ENCODE results near the gene ABI3. TPM values are rescaled to one million over a fixed set of nuclear protein-coding genes. Genes with fewer than 3 reads are reported as not detected.
"Not testable (repeated sequence)": the region's sequence is repeated elsewhere in the genome, so short reads cannot be mapped to it uniquely, and the experiment has no call there.

ABI3 gene
- total and polyA plus RNA-seq, 4 donors, result 4.7 to 8.8 (median 5.5) TPM

DNA sequence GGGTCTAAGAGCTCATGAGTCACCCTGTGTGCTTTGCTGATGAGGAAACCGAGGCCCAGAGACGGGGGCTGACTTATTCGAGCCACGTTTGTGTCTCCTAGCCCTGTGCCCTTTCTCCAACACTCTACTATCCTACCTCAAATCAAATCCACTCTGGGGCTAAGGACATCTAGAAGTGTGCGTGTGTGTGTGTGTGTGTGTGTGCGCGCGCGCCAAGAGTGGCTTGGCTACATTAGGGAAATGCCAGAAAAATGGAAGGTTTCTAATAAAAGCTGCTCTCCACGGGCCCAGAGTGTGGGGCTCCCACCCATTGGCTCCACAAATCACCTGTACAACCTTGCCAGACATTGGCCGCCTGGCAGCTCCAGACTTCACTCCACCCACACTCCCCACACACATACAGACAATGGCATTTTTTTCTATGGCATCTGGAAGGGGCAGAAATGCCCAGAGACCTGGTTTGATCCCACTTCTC lies 50.3 kb downstream of the ABI3 start:
- Histone ChIP-seq H3K36me3 (ENCODE audit: control insufficient read depth in 4 of 4, insufficient read depth in 3 of 4, low read depth in 1 of 4, low read length in 3 of 4) (no peaks in the 10 kb centered on the region), H3K9me3 (ENCODE audit: control insufficient read depth in 4 of 4, low read length in 3 of 4) (no peaks in the 10 kb centered on the region), H3K4me1 (ENCODE audit: control insufficient read depth in 4 of 4, insufficient read depth in 4 of 4, low read length in 3 of 4) (peaks cover 3 to 5% (median 4%) of the 10 kb centered on the region in 4 donors), H3K27ac (ENCODE audit: low read depth in 1 of 2, low read length in 2 of 2) (peak overlapping the region; percentile 12 to 56), H3K4me3 (ENCODE audit: low read depth in 1 of 3, low read length in 3 of 3) (peak overlapping the region in 2 of 3 donors; percentile 42 to 68), H3K27me3 (ENCODE audit: control insufficient read depth in 4 of 4, insufficient read depth in 4 of 4, low read length in 3 of 4) (peaks cover 0 to 4% (median 0%) of the 10 kb centered on the region in 4 donors), H3K9ac (ENCODE audit: low read depth in 1 of 2, low read length in 2 of 2) (no peak overlapping the region)
- 53% methylated on average over 11 of the region's 11 CpGs for WGBS
- peak in 1 of 2 donors; percentile 38 for TF ChIP-seq JUND (IDR thresholded peaks at IDR 0.05)
- TF ChIP-seq, protein P1, sequence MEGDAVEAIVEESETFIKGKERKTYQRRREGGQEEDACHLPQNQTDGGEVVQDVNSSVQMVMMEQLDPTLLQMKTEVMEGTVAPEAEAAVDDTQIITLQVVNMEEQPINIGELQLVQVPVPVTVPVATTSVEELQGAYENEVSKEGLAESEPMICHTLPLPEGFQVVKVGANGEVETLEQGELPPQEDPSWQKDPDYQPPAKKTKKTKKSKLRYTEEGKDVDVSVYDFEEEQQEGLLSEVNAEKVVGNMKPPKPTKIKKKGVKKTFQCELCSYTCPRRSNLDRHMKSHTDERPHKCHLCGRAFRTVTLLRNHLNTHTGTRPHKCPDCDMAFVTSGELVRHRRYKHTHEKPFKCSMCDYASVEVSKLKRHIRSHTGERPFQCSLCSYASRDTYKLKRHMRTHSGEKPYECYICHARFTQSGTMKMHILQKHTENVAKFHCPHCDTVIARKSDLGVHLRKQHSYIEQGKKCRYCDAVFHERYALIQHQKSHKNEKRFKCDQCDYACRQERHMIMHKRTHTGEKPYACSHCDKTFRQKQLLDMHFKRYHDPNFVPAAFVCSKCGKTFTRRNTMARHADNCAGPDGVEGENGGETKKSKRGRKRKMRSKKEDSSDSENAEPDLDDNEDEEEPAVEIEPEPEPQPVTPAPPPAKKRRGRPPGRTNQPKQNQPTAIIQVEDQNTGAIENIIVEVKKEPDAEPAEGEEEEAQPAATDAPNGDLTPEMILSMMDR (IDR thresholded peaks at IDR 0.05; ENCODE audit: low read depth, low read length, missing input control), result no peak
- TF ChIP-seq, protein P2, sequence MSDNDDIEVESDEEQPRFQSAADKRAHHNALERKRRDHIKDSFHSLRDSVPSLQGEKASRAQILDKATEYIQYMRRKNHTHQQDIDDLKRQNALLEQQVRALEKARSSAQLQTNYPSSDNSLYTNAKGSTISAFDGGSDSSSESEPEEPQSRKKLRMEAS (IDR thresholded peaks at IDR 0.05), result no peak
- TF ChIP-seq, protein P3, sequence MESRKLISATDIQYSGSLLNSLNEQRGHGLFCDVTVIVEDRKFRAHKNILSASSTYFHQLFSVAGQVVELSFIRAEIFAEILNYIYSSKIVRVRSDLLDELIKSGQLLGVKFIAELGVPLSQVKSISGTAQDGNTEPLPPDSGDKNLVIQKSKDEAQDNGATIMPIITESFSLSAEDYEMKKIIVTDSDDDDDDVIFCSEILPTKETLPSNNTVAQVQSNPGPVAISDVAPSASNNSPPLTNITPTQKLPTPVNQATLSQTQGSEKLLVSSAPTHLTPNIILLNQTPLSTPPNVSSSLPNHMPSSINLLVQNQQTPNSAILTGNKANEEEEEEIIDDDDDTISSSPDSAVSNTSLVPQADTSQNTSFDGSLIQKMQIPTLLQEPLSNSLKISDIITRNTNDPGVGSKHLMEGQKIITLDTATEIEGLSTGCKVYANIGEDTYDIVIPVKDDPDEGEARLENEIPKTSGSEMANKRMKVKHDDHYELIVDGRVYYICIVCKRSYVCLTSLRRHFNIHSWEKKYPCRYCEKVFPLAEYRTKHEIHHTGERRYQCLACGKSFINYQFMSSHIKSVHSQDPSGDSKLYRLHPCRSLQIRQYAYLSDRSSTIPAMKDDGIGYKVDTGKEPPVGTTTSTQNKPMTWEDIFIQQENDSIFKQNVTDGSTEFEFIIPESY (IDR thresholded peaks at IDR 0.05), result no peak
- DNase-seq (ENCODE audit: low spot score), result no peak

DNA sequence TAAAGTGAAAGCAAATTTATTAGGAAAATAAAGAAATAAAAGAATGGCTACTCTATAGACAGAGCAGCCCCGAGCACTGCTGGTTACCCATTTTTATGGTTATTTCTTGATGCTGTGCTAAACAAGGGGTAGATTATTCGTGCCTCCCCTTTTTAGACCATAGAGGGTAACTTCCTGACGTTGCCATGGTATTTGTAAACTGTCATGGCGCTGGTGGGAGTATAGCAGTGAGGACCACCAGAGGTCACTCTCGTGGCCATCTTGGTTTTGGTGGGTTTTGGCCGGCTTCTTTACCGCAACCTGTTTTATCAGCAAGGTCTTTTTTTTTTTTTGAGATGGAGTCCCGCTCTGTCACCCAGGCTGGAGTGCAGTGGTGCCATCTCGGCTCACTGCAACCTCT lies 51.0 kb downstream of the ABI3 start:
- H3K36me3 ChIP-seq (ENCODE audit: control insufficient read depth in 4 of 4, insufficient read depth in 3 of 4, low read depth in 1 of 4, low read length in 3 of 4); H3K27ac ChIP-seq (ENCODE audit: low read depth in 1 of 2, low read length in 2 of 2); H3K9ac ChIP-seq (ENCODE audit: low read depth in 1 of 2, low read length in 2 of 2); H3K9me3 ChIP-seq (ENCODE audit: control insufficient read depth in 4 of 4, low read length in 3 of 4); H3K27me3 ChIP-seq (ENCODE audit: control insufficient read depth in 4 of 4, insufficient read depth in 4 of 4, low read length in 3 of 4); H3K4me3 ChIP-seq (ENCODE audit: low read depth in 1 of 3, low read length in 3 of 3); DNase-seq (ENCODE audit: low spot score); H3K4me1 ChIP-seq (ENCODE audit: control insufficient read depth in 4 of 4, insufficient read depth in 4 of 4, low read length in 3 of 4): not testable (repeated sequence)
- 85% methylated on average over 9 of the region's 9 CpGs for WGBS

DNA sequence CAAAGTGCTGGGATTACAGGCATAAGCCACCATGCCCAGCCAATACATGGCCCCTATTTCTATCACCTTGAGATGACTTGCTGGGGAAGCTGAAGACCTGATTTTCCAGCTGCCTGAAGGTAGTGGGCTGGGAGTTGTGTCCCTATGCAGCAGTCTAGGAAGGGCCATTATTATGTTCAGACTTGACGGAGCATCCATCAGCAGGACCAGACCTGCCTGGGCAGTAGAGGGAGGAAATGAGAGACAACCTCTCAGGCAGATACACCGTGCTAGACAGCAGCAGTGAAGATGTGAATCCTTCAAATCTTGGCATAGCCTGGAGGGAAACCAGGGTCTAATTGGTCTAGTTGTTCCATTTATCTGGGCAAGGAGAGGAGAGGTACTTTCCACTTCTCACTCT lies 55.7 kb downstream of the ABI3 start:
- Histone ChIP-seq H3K36me3 (ENCODE audit: control insufficient read depth in 4 of 4, insufficient read depth in 3 of 4, low read depth in 1 of 4, low read length in 3 of 4) (no peaks in the 10 kb centered on the region), H3K9ac (ENCODE audit: low read depth in 1 of 2, low read length in 2 of 2) (no peak overlapping the region), H3K27me3 (ENCODE audit: control insufficient read depth in 4 of 4, insufficient read depth in 4 of 4, low read length in 3 of 4) (no peaks in the 10 kb centered on the region), H3K4me3 (ENCODE audit: low read depth in 1 of 3, low read length in 3 of 3) (no peak overlapping the region), H3K4me1 (ENCODE audit: control insufficient read depth in 4 of 4, insufficient read depth in 4 of 4, low read length in 3 of 4) (no peaks in the 10 kb centered on the region), H3K27ac (ENCODE audit: low read depth in 1 of 2, low read length in 2 of 2) (no peak overlapping the region), H3K9me3 (ENCODE audit: control insufficient read depth in 4 of 4, low read length in 3 of 4) (no peaks in the 10 kb centered on the region)
- 93% methylated on average over 2 of the region's 2 CpGs for WGBS
- TF ChIP-seq, protein P4, sequence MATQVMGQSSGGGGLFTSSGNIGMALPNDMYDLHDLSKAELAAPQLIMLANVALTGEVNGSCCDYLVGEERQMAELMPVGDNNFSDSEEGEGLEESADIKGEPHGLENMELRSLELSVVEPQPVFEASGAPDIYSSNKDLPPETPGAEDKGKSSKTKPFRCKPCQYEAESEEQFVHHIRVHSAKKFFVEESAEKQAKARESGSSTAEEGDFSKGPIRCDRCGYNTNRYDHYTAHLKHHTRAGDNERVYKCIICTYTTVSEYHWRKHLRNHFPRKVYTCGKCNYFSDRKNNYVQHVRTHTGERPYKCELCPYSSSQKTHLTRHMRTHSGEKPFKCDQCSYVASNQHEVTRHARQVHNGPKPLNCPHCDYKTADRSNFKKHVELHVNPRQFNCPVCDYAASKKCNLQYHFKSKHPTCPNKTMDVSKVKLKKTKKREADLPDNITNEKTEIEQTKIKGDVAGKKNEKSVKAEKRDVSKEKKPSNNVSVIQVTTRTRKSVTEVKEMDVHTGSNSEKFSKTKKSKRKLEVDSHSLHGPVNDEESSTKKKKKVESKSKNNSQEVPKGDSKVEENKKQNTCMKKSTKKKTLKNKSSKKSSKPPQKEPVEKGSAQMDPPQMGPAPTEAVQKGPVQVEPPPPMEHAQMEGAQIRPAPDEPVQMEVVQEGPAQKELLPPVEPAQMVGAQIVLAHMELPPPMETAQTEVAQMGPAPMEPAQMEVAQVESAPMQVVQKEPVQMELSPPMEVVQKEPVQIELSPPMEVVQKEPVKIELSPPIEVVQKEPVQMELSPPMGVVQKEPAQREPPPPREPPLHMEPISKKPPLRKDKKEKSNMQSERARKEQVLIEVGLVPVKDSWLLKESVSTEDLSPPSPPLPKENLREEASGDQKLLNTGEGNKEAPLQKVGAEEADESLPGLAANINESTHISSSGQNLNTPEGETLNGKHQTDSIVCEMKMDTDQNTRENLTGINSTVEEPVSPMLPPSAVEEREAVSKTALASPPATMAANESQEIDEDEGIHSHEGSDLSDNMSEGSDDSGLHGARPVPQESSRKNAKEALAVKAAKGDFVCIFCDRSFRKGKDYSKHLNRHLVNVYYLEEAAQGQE (IDR thresholded peaks at IDR 0.05), result no peak
- no peak for TF ChIP-seq EGR1 (IDR thresholded peaks at IDR 0.05; ENCODE audit: low read depth in 2 of 2)
- TF ChIP-seq, protein P1 (IDR thresholded peaks at IDR 0.05; ENCODE audit: low read depth, low read length, missing input control), result no peak
- TF ChIP-seq FOXA2 (IDR thresholded peaks at IDR 0.05), result no peak
- no peak for TF ChIP-seq RXRA (IDR thresholded peaks at IDR 0.05)
- no peak for TF ChIP-seq RAD21 (IDR thresholded peaks at IDR 0.05)
- TF ChIP-seq SP1 (IDR thresholded peaks at IDR 0.05), result no peak
- TF ChIP-seq TAF1 (conservative IDR thresholded peaks at IDR 0.05), result no peak
- TF ChIP-seq, protein P5, sequence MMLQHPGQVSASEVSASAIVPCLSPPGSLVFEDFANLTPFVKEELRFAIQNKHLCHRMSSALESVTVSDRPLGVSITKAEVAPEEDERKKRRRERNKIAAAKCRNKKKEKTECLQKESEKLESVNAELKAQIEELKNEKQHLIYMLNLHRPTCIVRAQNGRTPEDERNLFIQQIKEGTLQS (IDR thresholded peaks at IDR 0.05), result no peak
- no peak for TF ChIP-seq NR2F2 (IDR thresholded peaks at IDR 0.05)
- TF ChIP-seq, protein P2 (IDR thresholded peaks at IDR 0.05), result no peak
- TF ChIP-seq, protein P3 (IDR thresholded peaks at IDR 0.05), result no peak
- DNase-seq (ENCODE audit: low spot score), result no peak
